ENCODE data around the gene UBA52.
A peak's percentile ranks its signal among the peaks of the same experiment; 100 is the strongest.
"Not testable (repeated sequence)": the region's sequence is repeated elsewhere in the genome, so short reads cannot be mapped to it uniquely, and the experiment has no call there.

UBA52 gene

GRCh38 chr19:18571564-18572344 lies at the start of gene UBA52:
UBA52 (plus strand) TSS chr19:18571857; CDS start chr19:18573301, 1,444 bp downstream.
- TF ChIP-seq CTCF (IDR thresholded peaks at IDR 0.05; ENCODE audit: extremely low read depth, missing control alignments): no peak
- DNase-seq (ENCODE audit: low spot score): peak; percentile 95

- no peak for TF ChIP-seq CTCF (IDR thresholded peaks at IDR 0.05; ENCODE audit: extremely low read depth, missing control alignments)
- DNase-seq (ENCODE audit: low spot score): peak; percentile 97
These were observed 49.4 kb upstream of the UBA52 start for GRCh38 chr19:18522124-18522861.

- not testable (repeated sequence) for DNase-seq (ENCODE audit: low spot score)
These were observed 48.7 kb upstream of the UBA52 start for GRCh38 chr19:18522862-18523440.

GRCh38 chr19:18523841-18524240 lies 47.8 kb upstream of the UBA52 start:
- no peak for DNase-seq (ENCODE audit: low spot score)
- TF ChIP-seq CTCF (IDR thresholded peaks at IDR 0.05; ENCODE audit: extremely low read depth, missing control alignments): no peak

- no peak for TF ChIP-seq CTCF (IDR thresholded peaks at IDR 0.05; ENCODE audit: extremely low read depth, missing control alignments)
- DNase-seq (ENCODE audit: low spot score): no peak
These were observed 45.3 kb upstream of the UBA52 start for GRCh38 chr19:18526316-18526715.

- TF ChIP-seq CTCF (IDR thresholded peaks at IDR 0.05; ENCODE audit: extremely low read depth, missing control alignments): no peak
- DNase-seq (ENCODE audit: low spot score): no peak
These were observed 41.9 kb upstream of the UBA52 start for GRCh38 chr19:18529782-18530181.

GRCh38 chr19:18531485-18531884 lies 40.2 kb upstream of the UBA52 start:
- DNase-seq (ENCODE audit: low spot score): no peak
- TF ChIP-seq CTCF (IDR thresholded peaks at IDR 0.05; ENCODE audit: extremely low read depth, missing control alignments): no peak

Data from GM20000 (cell line).